GM12878 (cell line): ENCODE data around the gene RERE. TPM values are rescaled to one million over a fixed set of nuclear protein-coding genes. Genes with fewer than 3 reads are reported as not detected.
A peak's percentile ranks its signal among the peaks of the same experiment; 100 is the strongest.

ENCODE experiments used
- ATAC-seq: fragments of 200-7000 bp; cut with Tn5 transposase; 3 replicates; pipeline ENCODE4 v1.9.1; 2020; ENCODE audit warnings: mild to moderate bottlenecking, moderate library complexity
- BruUV-seq: library from RNA; stranded (reverse); fragments of 400-500 nt; replicated peaks from 2 replicates; lab custom pipeline; 2021; lab: Mats Ljungman, UMichigan
- CTCF ChIA-PET: fragments of 300-600 bp; sonication (Branson Sonifier 250); formaldehyde crosslinking; extraction: SDS; loops from one replicate; lab custom pipeline; 2021; ENCODE audit warnings: inconsistent platforms; lab: Yijun Ruan, JAX
- POLR2A ChIA-PET: fragments of 350-600 bp; formaldehyde crosslinking; extraction: SDS; loops from one replicate; lab custom pipeline; 2021; ENCODE audit warnings: inconsistent platforms; lab: Charles Lee
- RAD21 ChIA-PET: fragments of 300-600 bp; sonication (Branson Sonifier 250); formaldehyde crosslinking; loops from one replicate; lab custom pipeline; 2023; ENCODE audit warnings: antibody characterized with exemption; ENCODE audit not compliant: unreplicated experiment; lab: Charles Lee
- SMC1A ChIA-PET: fragments of 300-600 bp; sonication (Branson Sonifier 250); formaldehyde crosslinking; loops from one replicate; lab custom pipeline; 2023; ENCODE audit not compliant: unreplicated experiment, uncharacterized antibody; lab: Charles Lee
- DNase-seq: peaks from one replicate; pipeline ENCODE4 v3.0.0-alpha.2; 2011; ENCODE audit warnings: low read depth, low spot score
- FAIRE-seq: peaks from 3 replicates; lab custom pipeline; 2011; peaks lifted over from hg19 to GRCh38; lab: Jason Lieb, UNC
- H2AFZ ChIP-seq: 2 replicates; pipeline ENCODE4 v1.6.0; 2011; ENCODE audit warnings: low read depth, low read length, control low read depth; ENCODE audit not compliant: control insufficient read depth
- H3K27ac ChIP-seq: 2 replicates; pipeline ENCODE4 v1.5.1; 2011; ENCODE audit warnings: control low read depth; ENCODE audit not compliant: control insufficient read depth, insufficient read depth
- H3K27me3 ChIP-seq, 2 experiments: replicated peaks in 1 of 2; 2 replicates each; pipeline versions ENCODE4 v1.6.0 to v1.6.1; 2011; ENCODE audit warnings: low read length in 1 of 2; ENCODE audit not compliant: control insufficient read depth in 2 of 2, insufficient read depth in 2 of 2
- H3K36me3 ChIP-seq, 2 experiments: 2 replicates each; pipeline ENCODE4 v1.5.1; 2011; ENCODE audit warnings: low read length in 1 of 2; ENCODE audit not compliant: control insufficient read depth in 2 of 2, insufficient read depth in 2 of 2
- H3K4me1 ChIP-seq: 2 replicates; pipeline ENCODE4 v1.6.1; 2011; ENCODE audit warnings: mild to moderate bottlenecking, low read length, moderate library complexity, mixed read lengths; ENCODE audit not compliant: control insufficient read depth, insufficient read depth
- H3K4me2 ChIP-seq: 2 replicates; pipeline ENCODE4 v1.6.0; 2011; ENCODE audit warnings: control low read depth; ENCODE audit not compliant: control insufficient read depth, insufficient read depth
- H3K4me3 ChIP-seq: fragments of 200-600 bp; sonication (generic); 2 replicates; pipeline ENCODE4 v1.5.1; 2016
- H3K79me2 ChIP-seq: 2 replicates; pipeline ENCODE4 v1.6.0; 2011; ENCODE audit warnings: low read length; ENCODE audit not compliant: control insufficient read depth, insufficient read depth
- H3K9ac ChIP-seq: 2 replicates; pipeline ENCODE4 v1.8.0; 2011; ENCODE audit warnings: low read length, control low read depth, mixed read lengths; ENCODE audit not compliant: control insufficient read depth, insufficient read depth
- H3K9me3 ChIP-seq: replicated peaks from 3 replicates; pipeline ENCODE4 v1.5.1; 2011; ENCODE audit warnings: mild to moderate bottlenecking, low read length; ENCODE audit not compliant: control insufficient read depth, insufficient read depth
- H4K20me1 ChIP-seq: 2 replicates; pipeline ENCODE4 v1.6.0; 2011; ENCODE audit not compliant: control insufficient read depth, insufficient read depth
- ATF7 ChIP-seq: fragments of 450-650 bp; IDR thresholded peaks from 2 replicates; pipeline ENCODE4 v1.6.1; 2016; ENCODE audit warnings: low read depth, mild to moderate bottlenecking
- EED ChIP-seq: sonication (generic); IDR thresholded peaks from 2 replicates; pipeline ENCODE4 v1.6.1; 2016; ENCODE audit warnings: antibody characterized with exemption, low read depth
- EGR1 ChIP-seq, 2 experiments: IDR thresholded peaks; 1 replicate in 1 of 2; 2 replicates in 1 of 2; pipeline ENCODE4 v1.6.1; 2011 to 2012; ENCODE audit warnings: low read depth in 2 of 2, low read length in 2 of 2, borderline replicate concordance in 1 of 2, mild to moderate bottlenecking in 1 of 2, moderate library complexity in 1 of 2
- JUNB ChIP-seq: IDR thresholded peaks from 2 replicates; pipeline ENCODE4 v1.6.1; 2016; ENCODE audit warnings: antibody characterized with exemption, mild to moderate bottlenecking
- PML ChIP-seq: IDR thresholded peaks from 2 replicates; pipeline ENCODE4 v1.6.1; 2012; ENCODE audit warnings: low read length, inconsistent platforms
- RUNX3 ChIP-seq: IDR thresholded peaks from 2 replicates; pipeline ENCODE4 v1.6.1; 2012; ENCODE audit warnings: low read length, inconsistent platforms
- ZNF384 ChIP-seq: IDR thresholded peaks from 2 replicates; pipeline ENCODE4 v1.6.1; 2012; ENCODE audit warnings: low read depth, mild to moderate bottlenecking, low read length, improper control_type of control experiment, borderline replicate concordance
- WGBS: methylation state at CpG from one replicate; pipeline ENCODE4 v1.1.6; 2016; ENCODE audit warnings: low lambda C conversion rate; ENCODE audit not compliant: insufficient replicate concordance, insufficient coverage; ENCODE audit errors: missing lambda C conversion rate; 5-methylcytosine and 5-hydroxymethylcytosine counted together
- in situ Hi-C: fragments of 300-500 bp; cut with MboI; formaldehyde crosslinking; loops from 9 replicates; pipeline ENCODE4 v1.14.3; 2018; ENCODE audit warnings: mixed read lengths
- intact Hi-C: fragments of 100-400 bp; cut with micrococcal nuclease; formaldehyde crosslinking; loops from one replicate; pipeline ENCODE4 v1.14.2; 2022; ENCODE audit not compliant: unreplicated experiment
- polyA plus RNA-seq, 11 experiments: library from polyadenylated mRNA; depleted of rRNA in 4 of 11; unstranded in 6 of 11; stranded (reverse) in 5 of 11; fragments of >200 nt; fragmentation: Nextera tagmentation in 4 of 11; fragmentation: Illumina TruSeq in 1 of 11; extraction: Ambion mirVana in 4 of 11; extraction: Trizol in 1 of 11; gene quantifications; 1 replicate in 1 of 11; 2 replicates in 10 of 11; pipeline versions ENCODE4 v1.2.1 to v1.2.3, GENCODE V29; 2011 to 2016; ENCODE audit warnings: inconsistent platforms in 2 of 11, missing spikeins in 2 of 11, low read depth in 1 of 11
- total RNA-seq, 4 experiments: library from RNA; depleted of rRNA in 3 of 4; stranded (reverse); fragments of >200 nt in 3 of 4; fragmentation: Illumina TruSeq in 1 of 4; extraction: Trizol in 1 of 4; gene quantifications; 2 replicates each; pipeline versions ENCODE4 v1.2.1 to v1.2.3, GENCODE V29; 2013 to 2021

RERE gene
- total and polyA plus RNA-seq, 10 of the 15 experiments (the other 5 are each of a cell fraction or from before 2014, with no cell fraction given) = 5.2 to 60.5 (median 20.2) TPM

DNA sequence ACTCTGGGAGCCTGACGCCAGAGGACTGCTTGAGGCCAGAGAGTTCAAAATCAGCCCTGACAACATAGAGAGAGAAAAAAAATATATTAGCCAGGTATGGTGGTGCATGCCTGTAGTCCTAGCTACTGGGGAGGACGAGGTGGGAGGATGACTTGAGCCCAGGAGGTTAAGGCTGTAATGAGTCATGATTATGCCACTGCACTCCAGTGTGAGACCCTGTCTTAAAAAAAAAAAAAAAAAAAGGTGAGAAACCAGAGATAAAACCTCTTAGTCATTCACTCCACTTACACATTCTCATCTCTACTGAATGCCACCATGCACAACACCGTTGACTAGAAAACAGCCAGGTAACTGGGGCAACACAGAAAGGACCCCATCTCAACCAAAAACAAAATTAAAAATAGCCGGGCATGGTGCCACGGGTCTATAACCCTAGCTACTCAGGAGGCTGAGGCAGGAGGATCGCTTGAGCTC, 321.5 kb downstream of the RERE start:
- Histone ChIP-seq H3K36me3 (peaks cover 2 to 5% of the 10 kb centered on the region in 2 experiments), H3K27me3 (no peaks in the 10 kb centered on the region), H3K9me3 (peaks cover 2% of the 10 kb centered on the region; the same call in 2 of the 3 replicates), H3K4me3 (no peak overlapping the region), H3K27ac (peak overlapping the region; percentile 68), H3K4me2 (peak overlapping the region; percentile 60), H3K4me1 (peaks cover 43% of the 10 kb centered on the region), H3K9ac (no peak overlapping the region), H3K79me2 (no peaks in the 10 kb centered on the region)
- DNase-seq (no peak), FAIRE-seq (no peak)
- SMC1A ChIA-PET = interaction anchor here (0.7 to 1.8 kb wide), 3 partner anchors 15 to 201 kb away, joined by 3 to 6 read pairs (median 4); no protein-coding TSS in a partner anchor
- RAD21 ChIA-PET = interaction anchor here (0.7 kb wide), 1 partner anchor 268 kb away, joined by 3 read pairs; no protein-coding TSS in a partner anchor
- BruUV-seq = no TSS peak
- intact Hi-C loops = no loop called here
- TF ChIP-seq ZNF384 (peak; percentile 36; the same call in 1 of the 2 replicates), EED (0 out of 2 replicates have a peak, but pooled peaks have one; percentile 10), EGR1 (IDR thresholded peaks at IDR 0.05; ENCODE audit: borderline replicate concordance in 1 of 2, low read depth in 2 of 2, low read length in 2 of 2) (peak in 1 of 2 experiments; percentile 26; a peak in 1 of 3 replicates), PML (no peak), ATF7 (peak; percentile 46), RUNX3 (no peak; the same call in 1 of the 2 replicates), JUNB (peak; percentile 58)
- TF ChIP-seq, all 136 proteins: peak for 5
- WGBS = 23% methylated on average over 6 of the region's 6 CpGs
- in situ Hi-C loops = no loop called here
- Histone ChIP-seq H4K20me1 (no peaks in the 10 kb centered on the region), H2AFZ (no peak overlapping the region)
- CTCF ChIA-PET = interaction anchor here (1.0 kb wide), 1 partner anchor 56 kb away, joined by 3 read pairs; no protein-coding TSS in a partner anchor
- peak; percentile 62 for ATAC-seq
- POLR2A ChIA-PET = interaction anchor here (0.6 to 0.7 kb wide), 2 partner anchors 25 to 45 kb away, joined by 6 to 9 read pairs; no protein-coding TSS in a partner anchor
